Omental fat pad (tissue), 4 donors: ENCODE data around the gene TSSK2. TPM values are rescaled to one million over a fixed set of nuclear protein-coding genes. Genes with fewer than 3 reads are reported as not detected.

Experiments
- ATAC-seq: fragments of 150-250 bp; one replicate; pipeline ENCODE4 v1.9.1; 2016; ENCODE audit warnings: mild to moderate bottlenecking, moderate library complexity; ENCODE audit not compliant: low FRiP score
- DNase-seq: peaks from one replicate; pipeline ENCODE4 v3.0.0-alpha.2; 2019; ENCODE audit warnings: low spot score
- CTCF ChIP-seq, 3 donors: fragments of 450-650 bp; IDR thresholded peaks; one replicate each; pipeline ENCODE4 v1.5.1; 2016 to 2017; ENCODE audit warnings: antibody characterized with exemption in 3 of 3, mild to moderate bottlenecking in 3 of 3, moderate library complexity in 2 of 3
- total RNA-seq, 4 donors: library from RNA; depleted of rRNA; stranded (reverse); fragments of >200 nt; gene quantifications; one replicate each; pipeline ENCODE4 v1.1.0, GENCODE V29; 2016

TSSK2 gene
- total RNA-seq, 4 donors from 2014 or later: 0.79 TPM; not detected in 3

GRCh38 chr22:19129871-19130270 lies 1.2 kb upstream of the TSSK2 start:
- TF ChIP-seq CTCF (IDR thresholded peaks at IDR 0.05): no peak
- no peak for ATAC-seq
- DNase-seq: no peak

GRCh38 chr22:19131685-19132015 lies 542 bp downstream of the TSSK2 start:
- no peak for TF ChIP-seq CTCF (IDR thresholded peaks at IDR 0.05)
- no peak for DNase-seq
- ATAC-seq: no peak

GRCh38 chr22:19132153-19132552 lies 1.0 kb downstream of the TSSK2 start:
- no peak for DNase-seq
- no peak for ATAC-seq
- no peak for TF ChIP-seq CTCF (IDR thresholded peaks at IDR 0.05)

- ATAC-seq: no peak
- no peak for DNase-seq
- TF ChIP-seq CTCF (IDR thresholded peaks at IDR 0.05): no peak
Observed at GRCh38 chr22:19132693-19133400, 1.7 kb downstream of the TSSK2 start.

GRCh38 chr22:19133561-19133960 lies 2.5 kb downstream of the TSSK2 start:
- DNase-seq (no peak), ATAC-seq (no peak)
- TF ChIP-seq CTCF (IDR thresholded peaks at IDR 0.05): no peak

GRCh38 chr22:19134176-19134831 lies 3.2 kb downstream of the TSSK2 start:
- TF ChIP-seq CTCF (IDR thresholded peaks at IDR 0.05): no peak
- ATAC-seq (no peak), DNase-seq (no peak)

- DNase-seq (no peak), ATAC-seq (no peak)
- TF ChIP-seq CTCF (IDR thresholded peaks at IDR 0.05): no peak
Observed at GRCh38 chr22:19134874-19135273, 3.8 kb downstream of the TSSK2 start.
